ENCODE results near the gene TCF7L2.
A peak's percentile ranks its signal among the peaks of the same experiment; 100 is the strongest.
"Not testable (repeated sequence)": the region's sequence is repeated elsewhere in the genome, so short reads cannot be mapped to it uniquely, and the experiment has no call there.

The TCF7L2 gene

GRCh38 chr10:113061557-113061956 lies 111.5 kb downstream of the TCF7L2 start:
- Histone ChIP-seq H3K4me3 (ENCODE audit: low read depth, low read length) (no peak overlapping the region), H4K91ac (ENCODE audit: low read depth, low read length) (no peak overlapping the region), H3K9me3 (ENCODE audit: insufficient read depth, low read depth, low read length) (no peaks in the 10 kb centered on the region), H2AK5ac (ENCODE audit: low read length) (no peak overlapping the region), H3K27ac (ENCODE audit: low read depth, low read length) (no peak overlapping the region), H3K4me1 (ENCODE audit: control insufficient read depth in 1 of 2, insufficient read depth in 2 of 2, low read length in 2 of 2) (peaks cover 56 to 57% of the 10 kb centered on the region in 2 experiments), H4K8ac (ENCODE audit: low read depth, low read length) (peak overlapping the region; percentile 41), H3K36me3 (ENCODE audit: control insufficient read depth in 1 of 2, insufficient read depth in 2 of 2, low read length in 2 of 2) (no peaks in the 10 kb centered on the region), H2BK12ac (ENCODE audit: low read length) (no peak overlapping the region), H3K27me3 (ENCODE audit: insufficient read depth, low read length) (no peaks in the 10 kb centered on the region), H3K4me2 (ENCODE audit: low read length) (no peak overlapping the region), H4K12ac (ENCODE audit: low read depth, low read length) (no peak overlapping the region), H3K9ac (ENCODE audit: low read length) (no peak overlapping the region), H3K14ac (ENCODE audit: low read length) (no peak overlapping the region), H3K79me1 (ENCODE audit: low read length) (peaks cover 41% of the 10 kb centered on the region), H2BK120ac (ENCODE audit: insufficient read depth, low read length, poor library complexity) (no peak overlapping the region), H3K79me2 (ENCODE audit: control insufficient read depth, insufficient read depth, low read length, poor library complexity) (peaks cover 14% of the 10 kb centered on the region), H3K23ac (ENCODE audit: low read length) (no peak overlapping the region), H3K4ac (ENCODE audit: low read depth, low read length) (peak overlapping the region; percentile 93), H2AFZ (ENCODE audit: insufficient read depth, low read length, poor library complexity) (no peak overlapping the region), H3K18ac (ENCODE audit: low read length) (no peak overlapping the region), H2BK5ac (ENCODE audit: low read depth, low read length, poor library complexity) (no peak overlapping the region)
- DNase-seq, result no peak
- no CpG with 5 or more reads among the region's 10 CpGs for WGBS (ENCODE audit: extremely low coverage, insufficient coverage, insufficient read length)

DNA sequence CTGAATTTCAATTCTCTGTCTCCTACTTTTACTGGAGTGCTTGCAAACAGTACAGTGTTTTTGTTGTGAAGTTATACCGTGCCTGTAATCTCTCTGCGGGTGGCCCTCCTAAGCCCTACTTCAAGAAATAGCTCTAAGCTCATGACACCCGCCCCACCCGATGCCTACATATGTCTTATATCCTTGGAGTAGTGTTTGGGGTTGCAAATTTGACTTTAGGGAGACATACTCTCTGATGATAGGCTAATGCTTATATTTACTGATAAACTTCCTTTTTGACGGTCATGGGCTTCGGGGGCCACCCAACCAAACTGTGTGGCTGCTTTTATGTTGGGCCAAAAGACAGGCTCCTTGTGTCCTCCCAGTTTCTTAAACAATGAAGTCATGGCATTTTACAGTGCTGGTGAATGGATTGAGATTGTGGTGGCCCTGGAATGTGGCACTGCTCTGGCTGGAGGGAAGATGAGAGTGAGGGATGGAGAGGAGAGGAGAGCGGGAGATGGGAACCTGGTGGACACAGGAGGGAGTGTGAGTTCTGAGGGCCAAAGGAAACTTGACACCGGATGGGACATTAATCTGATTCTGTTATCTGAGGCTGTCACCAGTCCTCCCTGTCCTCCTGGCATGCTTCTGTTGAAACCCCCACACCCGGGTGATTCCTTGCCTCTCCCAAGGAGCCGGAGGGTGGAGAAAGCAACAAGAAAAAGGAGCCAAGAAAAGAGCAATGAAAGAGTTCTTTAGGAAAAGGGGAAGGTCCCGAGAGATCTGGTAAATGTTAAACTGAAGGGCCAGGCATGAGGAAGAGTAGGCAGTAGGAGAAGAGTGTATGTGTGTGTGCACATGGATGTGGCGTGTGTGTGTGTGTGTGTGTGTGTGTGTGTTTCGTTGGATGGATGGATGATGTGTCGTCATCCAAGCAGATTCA lies 113.3 kb downstream of the TCF7L2 start:
- H3K18ac ChIP-seq (ENCODE audit: low read length), result no peak overlapping the region
- H4K91ac ChIP-seq (ENCODE audit: low read depth, low read length), result peak overlapping the region; percentile 13
- no peak overlapping the region for H3K4me3 ChIP-seq (ENCODE audit: low read depth, low read length)
- H3K4me1 ChIP-seq (ENCODE audit: control insufficient read depth in 1 of 2, insufficient read depth in 2 of 2, low read length in 2 of 2), result peaks cover 42 to 46% of the 10 kb centered on the region in 2 experiments
- H3K27me3 ChIP-seq (ENCODE audit: insufficient read depth, low read length), result no peaks in the 10 kb centered on the region
- peak overlapping the region; percentile 29 for H3K4me2 ChIP-seq (ENCODE audit: low read length)
- peaks cover 30% of the 10 kb centered on the region for H3K79me1 ChIP-seq (ENCODE audit: low read length)
- H3K4ac ChIP-seq (ENCODE audit: low read depth, low read length), result peak overlapping the region; percentile 32
- H2AK5ac ChIP-seq (ENCODE audit: low read length), result no peak overlapping the region
- H3K27ac ChIP-seq (ENCODE audit: low read depth, low read length), result peak overlapping the region; percentile 57
- H3K9ac ChIP-seq (ENCODE audit: low read length), result no peak overlapping the region
- H3K14ac ChIP-seq (ENCODE audit: low read length), result no peak overlapping the region
- no peak overlapping the region for H4K12ac ChIP-seq (ENCODE audit: low read depth, low read length)
- no peak overlapping the region for H2AFZ ChIP-seq (ENCODE audit: insufficient read depth, low read length, poor library complexity)
- H3K36me3 ChIP-seq (ENCODE audit: control insufficient read depth in 1 of 2, insufficient read depth in 2 of 2, low read length in 2 of 2), result peaks cover 0 to 2% of the 10 kb centered on the region in 2 experiments
- H4K8ac ChIP-seq (ENCODE audit: low read depth, low read length), result peak overlapping the region; percentile 17
- no peak overlapping the region for H2BK120ac ChIP-seq (ENCODE audit: insufficient read depth, low read length, poor library complexity)
- peaks cover 11% of the 10 kb centered on the region for H3K79me2 ChIP-seq (ENCODE audit: control insufficient read depth, insufficient read depth, low read length, poor library complexity)
- H2BK5ac ChIP-seq (ENCODE audit: low read depth, low read length, poor library complexity), result peak overlapping the region; percentile 1
- no peak overlapping the region for H3K23ac ChIP-seq (ENCODE audit: low read length)
- H2BK12ac ChIP-seq (ENCODE audit: low read length), result peak overlapping the region; percentile 41
- DNase-seq, result no peak
- H3K9me3 ChIP-seq (ENCODE audit: insufficient read depth, low read depth, low read length), result no peaks in the 10 kb centered on the region
- WGBS (ENCODE audit: extremely low coverage, insufficient coverage, insufficient read length), result no CpG with 5 or more reads among the region's 14 CpGs

DNA sequence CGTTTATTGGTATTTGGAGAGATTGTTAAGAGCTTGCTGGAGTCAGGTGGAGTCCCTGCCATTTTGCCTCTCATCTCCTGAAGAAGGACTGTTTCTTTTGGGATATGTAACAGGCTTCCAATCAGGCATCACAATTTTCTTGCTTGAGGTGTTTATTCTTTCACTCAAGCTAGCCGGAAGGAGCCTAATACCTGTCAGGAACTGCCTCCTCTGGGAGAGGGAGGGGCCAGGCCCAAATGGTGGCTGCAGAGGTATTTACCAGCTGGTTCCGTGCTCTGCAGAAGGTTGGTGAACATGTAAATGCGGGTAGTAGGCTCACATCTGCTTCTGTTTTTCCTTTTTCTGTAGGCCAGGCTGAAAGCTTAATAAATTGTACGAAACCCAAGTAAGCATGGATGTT lies 114.0 kb downstream of the TCF7L2 start:
- Histone ChIP-seq H3K9me3 (ENCODE audit: insufficient read depth, low read depth, low read length) (no peaks in the 10 kb centered on the region), H3K18ac (ENCODE audit: low read length) (no peak overlapping the region), H3K27me3 (ENCODE audit: insufficient read depth, low read length) (no peaks in the 10 kb centered on the region), H2BK120ac (ENCODE audit: insufficient read depth, low read length, poor library complexity) (no peak overlapping the region), H3K4me3 (ENCODE audit: low read depth, low read length) (no peak overlapping the region), H3K4ac (ENCODE audit: low read depth, low read length) (no peak overlapping the region), H3K36me3 (ENCODE audit: control insufficient read depth in 1 of 2, insufficient read depth in 2 of 2, low read length in 2 of 2) (peaks cover 0 to 3% of the 10 kb centered on the region in 2 experiments), H2BK5ac (ENCODE audit: low read depth, low read length, poor library complexity) (no peak overlapping the region), H3K9ac (ENCODE audit: low read length) (no peak overlapping the region), H3K4me2 (ENCODE audit: low read length) (peak overlapping the region; percentile 29), H2AFZ (ENCODE audit: insufficient read depth, low read length, poor library complexity) (no peak overlapping the region), H3K23ac (ENCODE audit: low read length) (no peak overlapping the region), H4K91ac (ENCODE audit: low read depth, low read length) (no peak overlapping the region), H2AK5ac (ENCODE audit: low read length) (peak overlapping the region; percentile 3), H3K79me2 (ENCODE audit: control insufficient read depth, insufficient read depth, low read length, poor library complexity) (peaks cover 15% of the 10 kb centered on the region), H3K79me1 (ENCODE audit: low read length) (peaks cover 28% of the 10 kb centered on the region), H4K8ac (ENCODE audit: low read depth, low read length) (no peak overlapping the region), H3K27ac (ENCODE audit: low read depth, low read length) (peak overlapping the region; percentile 57), H3K4me1 (ENCODE audit: control insufficient read depth in 1 of 2, insufficient read depth in 2 of 2, low read length in 2 of 2) (peaks cover 39 to 45% of the 10 kb centered on the region in 2 experiments), H2BK12ac (ENCODE audit: low read length) (no peak overlapping the region), H3K14ac (ENCODE audit: low read length) (no peak overlapping the region), H4K12ac (ENCODE audit: low read depth, low read length) (no peak overlapping the region)
- WGBS (ENCODE audit: extremely low coverage, insufficient coverage, insufficient read length), result no CpG with 5 or more reads among the region's 5 CpGs
- DNase-seq, result peak in 1 of 2 donors; percentile 54

- not testable (repeated sequence) for H4K8ac ChIP-seq (ENCODE audit: low read depth, low read length); DNase-seq; H3K27me3 ChIP-seq (ENCODE audit: insufficient read depth, low read length); H2BK120ac ChIP-seq (ENCODE audit: insufficient read depth, low read length, poor library complexity); H2BK5ac ChIP-seq (ENCODE audit: low read depth, low read length, poor library complexity); H3K4me3 ChIP-seq (ENCODE audit: low read depth, low read length); H4K12ac ChIP-seq (ENCODE audit: low read depth, low read length); H3K18ac ChIP-seq (ENCODE audit: low read length); H3K4me2 ChIP-seq (ENCODE audit: low read length); H3K9ac ChIP-seq (ENCODE audit: low read length); H3K9me3 ChIP-seq (ENCODE audit: insufficient read depth, low read depth, low read length); H2AFZ ChIP-seq (ENCODE audit: insufficient read depth, low read length, poor library complexity); H2AK5ac ChIP-seq (ENCODE audit: low read length); H2BK12ac ChIP-seq (ENCODE audit: low read length); H3K27ac ChIP-seq (ENCODE audit: low read depth, low read length); H3K23ac ChIP-seq (ENCODE audit: low read length); H3K14ac ChIP-seq (ENCODE audit: low read length); H4K91ac ChIP-seq (ENCODE audit: low read depth, low read length); H3K36me3 ChIP-seq (ENCODE audit: control insufficient read depth in 1 of 2, insufficient read depth in 2 of 2, low read length in 2 of 2)
- H3K4me1 ChIP-seq (ENCODE audit: control insufficient read depth in 1 of 2, insufficient read depth in 2 of 2, low read length in 2 of 2), result peaks cover 33 to 40% of the 10 kb centered on the region in 2 experiments
- peaks cover 19% of the 10 kb centered on the region for H3K79me1 ChIP-seq (ENCODE audit: low read length)
- peak overlapping the region; percentile 22 for H3K4ac ChIP-seq (ENCODE audit: low read depth, low read length)
- H3K79me2 ChIP-seq (ENCODE audit: control insufficient read depth, insufficient read depth, low read length, poor library complexity), result peaks cover 13% of the 10 kb centered on the region
- no CpG with 5 or more reads among the region's 8 CpGs for WGBS (ENCODE audit: extremely low coverage, insufficient coverage, insufficient read length)
These were observed 116.1 kb downstream of the TCF7L2 start for GRCh38 chr10:113066120-113066519.
